Stimulated activated CD4-positive, alpha-beta T cell treated with anti-CD3 and anti-CD28 coated beads, Interleukin-1b, Interleukin-23, amount 100 ng/mL, for 48 hours (primary cell): ENCODE data around the gene SPAM1.
"Not testable (repeated sequence)": the region's sequence is repeated elsewhere in the genome, so short reads cannot be mapped to it uniquely, and the experiment has no call there.

ENCODE experiments used
- DNase-seq: peaks from one replicate; pipeline ENCODE4 v3.0.0-alpha.2; 2020

The SPAM1 gene, protein sequence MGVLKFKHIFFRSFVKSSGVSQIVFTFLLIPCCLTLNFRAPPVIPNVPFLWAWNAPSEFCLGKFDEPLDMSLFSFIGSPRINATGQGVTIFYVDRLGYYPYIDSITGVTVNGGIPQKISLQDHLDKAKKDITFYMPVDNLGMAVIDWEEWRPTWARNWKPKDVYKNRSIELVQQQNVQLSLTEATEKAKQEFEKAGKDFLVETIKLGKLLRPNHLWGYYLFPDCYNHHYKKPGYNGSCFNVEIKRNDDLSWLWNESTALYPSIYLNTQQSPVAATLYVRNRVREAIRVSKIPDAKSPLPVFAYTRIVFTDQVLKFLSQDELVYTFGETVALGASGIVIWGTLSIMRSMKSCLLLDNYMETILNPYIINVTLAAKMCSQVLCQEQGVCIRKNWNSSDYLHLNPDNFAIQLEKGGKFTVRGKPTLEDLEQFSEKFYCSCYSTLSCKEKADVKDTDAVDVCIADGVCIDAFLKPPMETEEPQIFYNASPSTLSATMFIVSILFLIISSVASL

DNA sequence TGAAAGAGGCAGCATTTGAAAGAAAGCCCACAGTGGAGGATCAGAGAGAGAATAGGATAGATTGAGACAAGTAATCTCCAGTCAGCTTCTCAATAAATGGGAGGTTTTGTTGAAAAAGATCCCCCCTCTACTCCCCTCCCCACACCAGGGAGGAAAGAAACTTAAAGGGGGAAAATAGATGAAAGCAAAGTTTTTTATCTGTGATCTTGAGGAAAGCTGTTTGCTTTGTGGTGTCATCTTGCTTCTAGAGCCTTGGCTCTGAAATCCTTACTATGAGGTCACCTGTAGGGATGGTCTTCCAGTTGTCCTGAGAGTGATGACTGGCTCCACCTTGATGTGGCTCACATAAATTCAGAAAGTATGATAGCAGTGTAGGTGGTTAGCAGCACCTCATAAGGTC lies at the start of gene SPAM1:
Gene SPAM1, plus strand, starts transcription at position 301 of the 400 bp plus-strand sequence. CDS start 28,330 bp downstream, outside the sequence.
- no peak for DNase-seq

DNA sequence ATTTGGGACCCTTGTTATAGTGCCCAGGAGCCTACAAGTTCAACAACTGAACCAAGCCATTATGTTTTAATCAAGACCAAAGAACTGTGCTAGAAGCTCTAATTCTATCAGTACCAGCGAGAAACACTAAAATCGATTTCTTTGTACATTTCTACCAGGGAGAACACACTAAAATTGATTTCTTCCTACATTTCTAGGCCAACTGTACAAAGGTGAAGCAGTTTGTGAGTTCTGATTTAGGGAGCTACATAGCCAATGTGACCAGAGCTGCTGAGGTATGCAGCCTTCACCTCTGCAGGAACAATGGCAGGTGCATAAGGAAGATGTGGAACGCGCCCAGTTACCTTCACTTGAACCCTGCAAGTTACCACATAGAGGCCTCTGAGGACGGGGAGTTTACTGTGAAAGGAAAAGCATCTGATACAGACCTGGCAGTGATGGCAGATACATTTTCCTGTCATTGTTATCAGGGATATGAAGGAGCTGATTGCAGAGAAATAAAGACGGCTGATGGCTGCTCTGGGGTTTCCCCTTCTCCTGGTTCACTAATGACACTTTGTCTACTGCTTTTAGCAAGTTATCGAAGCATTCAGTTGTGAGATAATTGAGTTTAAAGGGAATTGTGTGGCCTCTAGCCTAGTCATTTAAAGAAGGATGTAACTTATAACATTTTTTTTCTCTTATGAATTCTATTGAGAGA lies 48.3 kb upstream of the SPAM1 start:
- no peak for DNase-seq

DNA sequence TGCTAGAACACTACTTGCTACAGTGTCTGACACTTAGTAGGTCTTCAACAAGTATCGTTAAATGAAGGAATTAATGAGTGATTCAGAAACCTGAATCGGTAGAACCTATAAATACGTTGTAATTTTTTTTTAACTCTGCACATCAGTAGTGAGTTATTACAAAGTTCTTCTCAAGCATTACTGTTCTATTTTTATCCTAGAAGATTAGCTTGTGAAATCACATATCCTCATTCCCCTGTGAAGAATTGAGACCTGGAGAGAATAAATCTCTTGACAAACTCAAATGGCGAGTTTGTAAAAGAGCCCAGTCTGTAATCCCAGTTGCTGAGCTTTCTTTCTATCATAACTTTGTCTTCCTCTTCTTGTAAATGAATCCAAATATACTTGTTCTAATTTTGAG lies 45.4 kb upstream of the SPAM1 start:
- no peak for DNase-seq

DNA sequence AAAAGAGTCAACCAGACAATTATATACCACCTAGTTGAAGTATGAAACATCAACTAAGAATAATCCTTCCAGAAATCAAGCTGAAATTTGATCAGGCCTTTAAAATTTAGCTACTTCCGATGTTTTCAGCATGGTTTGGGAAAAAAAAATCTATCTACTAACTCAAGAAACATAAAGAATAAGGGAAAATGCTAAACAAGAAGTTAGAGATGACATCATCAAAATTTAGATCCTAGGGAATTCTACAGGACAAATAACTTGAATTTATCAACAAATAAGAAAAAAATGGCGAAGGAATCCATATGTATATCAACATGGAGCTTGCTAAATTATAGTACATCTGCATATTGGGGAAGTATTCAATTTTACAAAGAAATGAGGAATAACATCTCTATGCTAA lies 43.7 kb upstream of the SPAM1 start:
- no peak for DNase-seq

DNA sequence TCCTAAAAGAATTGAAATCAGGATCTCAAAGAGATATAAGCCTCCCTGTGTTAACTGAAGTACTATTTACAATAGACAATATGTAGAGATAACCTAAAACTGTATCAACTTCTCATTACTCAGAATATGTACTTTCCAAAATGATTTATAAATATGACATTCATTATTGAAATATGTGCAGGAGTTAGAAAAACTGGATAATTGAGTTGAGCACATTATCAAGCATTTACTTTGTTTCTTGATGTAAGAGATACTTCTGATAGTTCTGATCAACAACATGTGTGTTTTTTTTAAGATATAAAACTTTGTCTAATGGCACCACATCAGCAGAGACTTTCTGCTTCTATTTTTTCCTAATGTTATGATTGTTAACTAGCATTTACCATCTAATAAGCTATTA lies 41.9 kb upstream of the SPAM1 start:
- no peak for DNase-seq

DNA sequence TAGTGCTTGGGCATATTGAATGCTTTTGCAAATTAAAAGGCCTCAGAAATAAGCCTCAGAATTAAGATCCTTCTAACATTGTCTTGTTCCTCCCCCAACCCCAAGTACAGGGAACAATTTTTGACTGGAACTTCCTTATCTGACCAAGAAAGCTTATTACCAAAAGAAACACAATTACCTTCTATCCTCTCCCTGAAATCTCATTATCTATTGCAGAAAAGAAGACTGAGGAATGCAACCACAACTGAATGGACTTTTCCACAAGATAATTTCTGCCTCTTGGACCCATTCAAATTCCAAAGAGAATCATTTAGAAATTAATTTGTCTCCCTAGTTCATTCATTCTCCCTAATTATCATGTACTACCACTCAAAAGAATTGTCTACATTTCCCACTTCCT lies 36.8 kb upstream of the SPAM1 start:
- DNase-seq: no peak

DNA sequence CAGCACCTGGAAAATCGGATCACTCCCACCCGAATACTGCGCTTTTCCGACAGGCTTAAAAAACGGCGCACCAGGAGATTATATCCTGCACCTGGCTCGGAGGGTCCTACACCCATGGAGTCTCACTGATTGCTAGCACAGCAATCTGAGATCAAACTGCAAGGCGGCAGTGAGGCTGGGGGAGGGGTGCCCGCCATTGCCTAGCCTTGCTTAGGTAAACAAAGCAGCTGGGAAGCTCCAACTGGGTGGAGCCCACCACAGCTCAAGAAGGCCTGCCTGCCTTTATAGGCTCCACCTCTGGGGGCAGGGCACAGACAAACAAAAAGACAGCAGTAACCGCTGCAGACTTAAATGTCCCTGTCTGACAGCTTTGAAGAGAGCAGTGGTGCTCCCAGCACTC lies 30.3 kb upstream of the SPAM1 start:
- DNase-seq: not testable (repeated sequence)

DNA sequence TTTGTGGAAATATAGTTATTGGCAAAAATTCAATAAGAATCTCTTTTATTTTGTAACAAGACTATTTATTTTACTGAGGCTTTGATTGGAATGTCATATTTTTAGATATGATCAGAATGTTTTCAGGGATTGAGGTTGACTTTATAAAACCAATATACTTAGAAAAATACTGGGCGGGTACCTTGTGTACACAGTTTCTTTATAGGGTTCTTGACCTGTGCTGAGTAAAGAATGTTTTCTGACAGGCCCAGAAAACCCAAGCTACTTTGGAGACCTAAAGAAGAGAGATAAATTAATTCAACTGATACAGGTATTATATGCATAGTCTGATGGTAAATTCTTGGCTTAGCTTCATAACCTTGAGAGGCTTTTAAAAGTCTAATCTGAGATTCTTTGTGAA lies 23.9 kb upstream of the SPAM1 start:
- no peak for DNase-seq

DNA sequence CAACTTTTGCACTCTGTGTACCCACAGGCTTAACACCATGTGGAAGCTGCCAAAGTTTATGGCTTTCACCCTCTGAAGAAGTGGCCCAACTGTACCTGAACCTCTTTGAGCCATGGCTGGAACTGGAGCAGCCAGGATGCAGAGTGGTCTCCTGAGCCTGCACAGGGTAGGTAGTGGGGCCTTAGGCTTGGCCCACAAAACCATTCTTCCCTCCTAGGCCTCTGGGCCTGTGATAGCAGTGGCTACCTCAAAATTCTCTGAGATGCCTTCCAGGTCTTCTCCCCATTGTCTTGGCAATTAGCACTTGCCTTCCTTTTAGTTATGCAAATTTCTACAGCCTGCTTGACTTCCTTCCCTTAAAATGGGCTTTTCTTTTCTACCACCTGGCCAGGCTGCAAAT lies 19.3 kb upstream of the SPAM1 start:
- no peak for DNase-seq

DNA sequence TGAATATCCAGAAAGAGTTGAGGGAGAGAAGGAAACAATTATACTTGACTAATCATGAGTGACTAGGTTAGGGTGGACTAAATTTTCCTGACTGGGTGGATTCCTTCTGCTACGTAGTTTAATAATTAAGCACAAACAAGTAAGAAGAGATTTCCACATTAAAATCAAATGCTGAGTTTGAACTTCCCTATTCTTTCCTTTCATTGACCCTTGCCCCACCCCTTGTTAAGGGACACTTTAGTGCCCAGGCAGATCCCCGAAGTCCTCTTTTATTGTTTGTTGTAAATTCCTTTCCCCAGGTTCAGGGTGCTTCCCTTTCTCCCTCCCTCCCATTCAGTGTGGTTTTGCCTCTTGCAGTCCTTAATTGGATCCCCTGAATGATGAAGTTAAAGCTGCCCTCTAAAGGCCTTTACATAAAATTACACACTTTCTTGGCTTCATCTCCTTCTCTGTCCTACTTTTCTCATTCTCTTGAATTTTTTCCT lies 8.8 kb upstream of the SPAM1 start:
- no peak for DNase-seq

DNA sequence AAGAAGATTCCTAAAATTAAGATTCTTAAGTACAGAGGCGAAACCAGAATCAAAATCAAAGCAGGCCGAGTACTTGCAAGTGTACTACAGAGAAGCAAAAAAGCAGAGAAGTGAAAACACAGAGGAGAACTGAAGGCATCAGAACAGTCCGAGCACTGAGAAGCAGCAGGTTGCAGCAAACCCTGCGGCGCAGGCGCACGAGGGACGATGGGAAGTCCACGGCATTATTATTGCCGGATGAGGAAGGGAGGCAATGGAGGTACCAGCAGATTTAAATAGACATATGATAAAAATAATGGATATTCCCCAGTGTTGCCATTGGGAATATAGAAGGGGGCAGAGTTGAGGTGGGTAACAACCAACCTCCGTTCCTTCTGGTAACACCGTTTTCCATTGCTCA lies 7.2 kb upstream of the SPAM1 start:
- no peak for DNase-seq

DNA sequence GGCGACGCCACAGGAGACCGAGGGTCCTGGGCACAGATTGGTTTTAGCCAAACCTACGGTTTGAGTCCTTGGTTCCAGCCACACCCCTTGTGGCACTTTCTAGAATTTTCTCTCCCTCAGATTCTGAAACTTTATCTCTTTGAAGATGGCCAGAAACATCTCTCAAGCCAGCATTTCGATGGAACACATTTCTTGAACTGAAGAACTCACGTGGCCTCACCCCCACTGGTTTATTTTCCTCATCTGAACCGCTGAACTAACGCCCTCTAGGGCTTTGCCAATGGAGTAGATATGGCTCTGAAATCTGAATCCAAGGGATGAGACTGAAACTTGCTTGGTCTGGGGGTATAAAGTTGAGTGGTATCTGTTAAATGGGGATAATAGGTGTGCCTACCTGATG lies 6.7 kb upstream of the SPAM1 start:
- DNase-seq: no peak

DNA sequence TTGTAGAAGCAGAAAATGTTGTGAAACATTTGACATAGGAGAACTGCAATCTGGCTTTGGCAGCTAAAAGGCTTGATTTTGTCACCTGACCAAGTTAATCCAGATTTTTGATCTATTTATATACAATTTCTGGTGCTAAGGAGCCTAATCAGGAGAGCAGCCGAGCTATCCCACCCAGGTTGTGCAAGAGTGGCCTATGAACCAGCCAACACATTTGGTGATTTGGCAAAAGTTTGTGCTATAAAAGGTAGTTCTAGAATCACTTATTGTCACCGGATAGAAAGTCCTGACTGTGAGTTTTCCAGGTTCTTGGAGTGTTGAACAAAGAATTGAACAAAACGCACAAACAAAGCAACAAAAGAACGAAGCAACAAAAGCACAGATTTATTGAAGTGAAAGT lies 1.4 kb upstream of the SPAM1 start:
- no peak for DNase-seq

DNA sequence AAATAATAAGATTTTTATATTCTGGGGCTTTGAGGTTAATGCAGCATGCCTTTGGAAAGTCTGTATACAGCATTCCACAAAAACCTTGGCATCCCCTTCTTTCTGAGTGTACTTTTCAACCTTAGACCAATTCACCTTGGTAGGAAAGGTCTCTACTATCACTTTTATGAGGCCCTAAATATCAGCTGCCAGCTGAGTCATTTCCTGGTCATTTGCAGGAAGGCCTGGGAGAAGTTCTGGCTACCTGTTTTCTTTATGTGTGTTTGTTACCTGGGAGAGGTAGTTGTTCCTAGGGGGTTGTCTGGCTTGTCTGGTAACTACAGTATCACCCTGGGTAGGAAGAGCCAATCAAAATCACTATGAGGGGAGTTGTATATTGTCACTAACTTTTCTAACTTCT lies 4.1 kb downstream of the SPAM1 start:
- DNase-seq: no peak

DNA sequence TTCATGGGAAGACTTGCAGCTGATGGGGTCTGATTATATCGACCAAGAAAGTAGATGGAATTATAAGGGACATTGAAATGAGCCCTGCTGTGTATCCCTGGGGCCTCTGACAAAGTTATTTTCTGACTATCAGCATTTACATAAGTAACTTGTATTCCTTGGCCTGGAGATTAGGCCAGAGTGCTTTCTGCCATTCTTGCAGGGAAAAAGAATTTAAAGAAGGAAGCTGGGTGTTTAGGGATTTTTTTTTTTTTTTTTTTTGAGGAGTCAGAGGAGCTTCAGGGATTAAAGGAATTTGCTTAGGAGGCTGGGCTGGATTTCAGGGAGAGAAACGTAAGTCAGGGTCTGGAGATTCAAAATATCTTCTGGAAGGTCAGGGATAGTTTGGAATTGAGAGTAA lies 4.6 kb downstream of the SPAM1 start:
- DNase-seq: no peak

DNA sequence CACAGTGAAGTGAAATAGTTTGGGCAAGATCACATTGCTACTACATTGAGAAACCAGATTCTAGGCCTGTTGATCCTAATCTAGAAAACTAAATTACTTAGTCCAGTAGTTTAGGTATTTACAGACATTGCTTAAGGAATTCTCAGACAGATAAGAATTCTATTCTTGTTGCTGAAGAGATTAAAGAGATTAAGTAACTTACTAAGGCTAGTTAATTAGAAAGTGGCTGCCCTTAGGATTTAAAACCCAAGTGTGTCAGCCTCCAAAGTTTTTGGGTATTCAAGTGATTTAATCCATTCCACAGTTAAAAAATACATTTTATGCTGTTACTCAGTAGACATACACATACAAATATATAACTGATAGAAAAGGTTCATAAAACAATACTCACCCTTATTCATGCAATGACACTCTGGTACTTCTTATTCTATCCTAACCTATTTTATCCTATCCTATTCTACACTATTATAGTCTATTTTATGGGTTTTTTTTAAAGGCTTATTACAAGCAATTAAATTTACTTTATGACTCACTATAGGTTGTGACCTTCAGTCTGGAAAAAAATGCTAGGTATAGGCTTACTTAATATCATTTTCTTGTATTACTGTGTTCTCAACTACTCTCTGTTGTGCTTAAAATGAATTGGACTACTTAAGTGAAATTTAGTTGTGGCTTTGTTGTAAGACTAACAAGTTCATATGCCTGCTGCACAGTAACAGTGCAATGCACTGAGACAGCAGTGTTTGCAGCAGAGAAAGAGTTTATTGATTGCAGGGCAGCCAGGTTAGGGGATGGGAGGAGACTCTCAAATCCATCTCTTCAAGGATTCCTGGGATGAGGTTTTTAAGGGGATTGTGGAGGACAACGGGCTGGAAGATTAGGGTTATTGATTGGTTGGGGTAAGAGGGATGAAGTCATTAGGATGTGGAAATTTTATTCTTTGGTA lies 10.7 kb downstream of the SPAM1 start:
- no peak for DNase-seq

DNA sequence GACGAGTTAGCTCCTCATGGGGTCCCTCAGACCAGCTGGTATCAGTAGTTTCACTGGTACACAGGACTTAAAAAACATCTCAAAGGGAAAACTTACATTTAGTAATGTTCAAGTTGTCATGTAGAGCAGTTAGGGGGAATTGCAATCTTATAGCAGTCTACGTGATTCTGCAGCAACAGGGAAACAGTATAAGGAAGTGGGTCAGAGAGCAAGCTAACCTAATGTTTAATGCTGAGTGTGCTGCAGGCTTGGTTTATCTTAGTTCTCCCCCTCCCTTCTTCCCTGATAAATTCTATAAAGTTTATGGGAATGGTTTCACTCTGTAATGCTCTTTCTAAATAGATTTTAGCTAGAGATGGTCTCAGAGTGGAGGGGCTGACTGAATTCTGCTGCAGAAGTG lies 11.3 kb downstream of the SPAM1 start:
- no peak for DNase-seq

DNA sequence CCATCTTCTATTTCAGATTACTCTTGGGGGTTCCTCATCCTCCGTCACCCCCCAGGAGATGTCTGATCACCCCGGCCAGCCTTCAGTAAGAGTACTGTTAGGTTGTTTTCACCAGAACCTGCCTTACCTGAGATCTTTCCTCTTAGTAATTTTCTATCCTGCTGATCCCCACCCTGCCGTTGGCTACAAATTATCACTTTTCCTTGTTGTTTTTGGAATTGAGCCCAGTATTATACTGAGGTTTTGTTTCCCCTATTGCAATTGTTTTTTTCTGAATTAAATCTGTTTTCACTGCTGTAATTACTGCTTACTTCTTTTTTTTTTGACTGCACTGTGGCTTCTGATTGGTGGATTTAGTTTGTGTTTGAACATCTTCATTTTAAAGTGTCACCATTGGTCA lies 14.7 kb downstream of the SPAM1 start:
- no peak for DNase-seq

DNA sequence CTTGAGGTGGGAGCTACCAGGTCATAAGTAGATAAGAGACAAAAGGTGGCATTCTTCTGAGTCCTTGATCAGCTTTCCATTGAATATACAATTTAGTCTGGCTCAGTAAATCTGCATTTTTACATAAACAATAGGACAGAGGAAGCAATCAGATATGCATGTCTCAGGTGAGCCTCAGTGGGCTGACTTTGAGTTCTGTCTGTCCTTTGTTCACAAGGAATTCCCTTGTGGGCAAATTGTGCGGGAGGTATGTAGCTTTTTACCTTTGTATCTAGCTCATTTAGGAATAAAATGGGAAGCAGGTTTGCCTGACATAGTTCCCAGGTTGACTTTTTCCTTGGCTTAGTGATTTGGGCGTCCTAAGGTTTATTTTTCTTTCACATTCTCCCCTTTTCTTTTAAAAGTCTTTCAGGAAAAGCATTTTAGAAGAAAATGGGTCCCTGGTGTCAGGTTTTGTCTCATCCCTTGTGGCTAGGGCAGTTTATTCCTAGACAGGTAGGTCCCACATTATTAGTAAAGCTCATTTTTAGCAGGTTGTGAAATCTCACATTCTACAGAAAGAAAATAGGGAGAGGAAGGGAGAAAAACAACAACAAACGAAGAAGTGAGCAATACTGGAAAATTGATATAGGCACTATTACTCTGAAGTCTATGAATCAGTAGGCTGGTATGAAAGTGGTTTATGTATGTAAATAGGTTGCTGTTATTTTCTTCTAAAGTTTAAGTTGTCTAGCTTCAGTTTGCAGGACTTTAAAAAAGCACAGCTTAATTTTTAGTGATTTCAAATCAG lies 16.5 kb downstream of the SPAM1 start:
- DNase-seq: no peak

DNA sequence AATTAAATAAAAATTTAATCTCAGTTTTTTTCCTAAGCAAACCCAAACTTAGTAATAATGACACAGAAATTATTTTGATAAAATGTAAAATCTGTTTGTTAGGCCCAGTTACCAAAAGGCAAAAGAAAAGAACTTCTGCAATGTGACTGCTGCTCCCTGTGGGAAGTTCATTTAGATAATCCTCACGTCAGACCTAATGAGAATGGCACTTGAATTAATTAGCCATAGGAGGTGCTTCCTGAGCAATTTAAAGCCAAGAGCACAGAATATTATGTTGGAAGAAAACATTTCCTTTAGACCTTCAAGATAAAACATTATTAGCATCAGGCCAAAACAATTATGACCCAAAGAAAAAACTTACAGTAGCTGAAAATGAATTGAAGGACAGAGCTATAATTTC lies 19.4 kb downstream of the SPAM1 start:
- DNase-seq: no peak

DNA sequence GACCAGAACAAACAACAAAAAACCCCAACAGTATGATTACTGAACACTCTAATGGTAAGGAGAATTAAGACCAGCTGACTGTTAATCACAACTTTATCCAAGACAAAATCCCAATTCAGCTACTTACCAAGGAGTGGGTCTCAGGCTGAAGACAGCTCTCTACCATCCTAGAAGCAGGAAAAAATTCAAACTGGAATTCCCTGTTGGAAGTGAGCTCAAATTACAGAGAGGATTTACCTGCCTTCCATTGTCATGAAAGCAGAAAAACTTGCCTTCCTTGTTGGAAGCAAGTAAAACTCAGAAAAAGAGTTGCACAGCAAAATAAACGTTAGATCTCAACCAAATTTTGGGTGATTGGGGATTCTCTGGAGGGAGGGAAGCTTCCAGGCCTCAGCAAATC lies 20.9 kb downstream of the SPAM1 start:
- no peak for DNase-seq

DNA sequence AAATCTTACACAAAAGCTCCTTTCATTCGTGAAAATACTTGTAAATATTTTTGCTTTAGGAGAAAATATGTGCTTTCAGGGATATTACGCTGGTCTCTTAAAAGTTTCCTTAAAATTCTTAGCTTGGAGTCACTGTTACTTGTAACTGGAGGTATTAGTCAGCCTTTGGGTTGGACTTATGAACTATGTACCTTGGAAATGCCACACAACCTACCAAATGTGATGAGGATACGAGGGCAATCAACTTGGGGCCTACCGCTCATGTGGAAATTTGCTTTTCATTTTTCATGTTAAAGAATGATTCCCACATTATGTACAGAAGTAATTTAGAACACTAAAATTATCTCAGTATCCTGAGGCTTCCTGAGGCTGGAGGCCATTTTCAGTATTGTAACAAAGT lies 23.1 kb downstream of the SPAM1 start:
- no peak for DNase-seq
